Astrocyte (in vitro differentiated cells and primary cell): ENCODE measurements around the gene TMEM130. TPM values are rescaled to one million over a fixed set of nuclear protein-coding genes. Genes with fewer than 3 reads are reported as not detected.

Source experiments
- DNase-seq: peaks from one replicate; pipeline ENCODE4 v3.0.0-alpha.2; 2010; ENCODE audit warnings: low read depth
- FAIRE-seq: peaks from 2 replicates; lab custom pipeline; 2011; peaks lifted over from hg19 to GRCh38; lab: Jason Lieb, UNC
- H2AFZ ChIP-seq: 2 replicates; pipeline ENCODE4 v1.6.0; 2012; ENCODE audit warnings: low read depth, low read length, inconsistent platforms
- H3K27ac ChIP-seq: 2 replicates; pipeline ENCODE4 v1.5.1; 2011; ENCODE audit warnings: low read depth, low read length, inconsistent platforms
- H3K27me3 ChIP-seq: 2 replicates; pipeline ENCODE4 v1.6.0; 2011; ENCODE audit warnings: low read length, inconsistent platforms; ENCODE audit not compliant: insufficient read depth
- H3K36me3 ChIP-seq: 2 replicates; pipeline ENCODE4 v1.5.1; 2011; ENCODE audit warnings: low read length, inconsistent platforms; ENCODE audit not compliant: insufficient read depth
- H3K4me1 ChIP-seq: 2 replicates; pipeline ENCODE4 v1.5.1; 2011; ENCODE audit warnings: low read length, inconsistent platforms; ENCODE audit not compliant: insufficient read depth
- H3K4me2 ChIP-seq: 2 replicates; pipeline ENCODE4 v1.6.0; 2012; ENCODE audit warnings: low read length, inconsistent platforms
- H3K4me3 ChIP-seq: 2 replicates; pipeline ENCODE4 v1.5.1; 2011; ENCODE audit warnings: low read depth, mild to moderate bottlenecking, low read length, inconsistent platforms; ENCODE audit not compliant: insufficient read depth
- H3K79me2 ChIP-seq: 2 replicates; pipeline ENCODE4 v1.6.0; 2012; ENCODE audit warnings: mild to moderate bottlenecking, low read length, inconsistent platforms; ENCODE audit not compliant: insufficient read depth
- H3K9ac ChIP-seq: 2 replicates; pipeline ENCODE4 v1.6.0; 2012; ENCODE audit warnings: mild to moderate bottlenecking, low read length, inconsistent platforms
- H3K9me3 ChIP-seq: 2 replicates; pipeline ENCODE4 v1.5.1; 2012; ENCODE audit warnings: low read depth, mild to moderate bottlenecking, low read length, inconsistent platforms; ENCODE audit not compliant: insufficient read depth
- H4K20me1 ChIP-seq: 2 replicates; pipeline ENCODE4 v1.6.0; 2012; ENCODE audit warnings: low read length, inconsistent platforms; ENCODE audit not compliant: insufficient read depth
- H3K27ac Mint-ChIP-seq: one replicate; pipeline ENCODE4 v1.8.0; 2021; ENCODE audit warnings: mild to moderate bottlenecking, mixed read lengths; ENCODE audit not compliant: unreplicated experiment
- H3K27me3 Mint-ChIP-seq: one replicate; pipeline ENCODE4 v1.8.0; 2021; ENCODE audit warnings: low read depth, mixed read lengths; ENCODE audit not compliant: unreplicated experiment
- H3K36me3 Mint-ChIP-seq: one replicate; pipeline ENCODE4 v1.8.0; 2021; ENCODE audit warnings: low read depth, mixed read lengths; ENCODE audit not compliant: unreplicated experiment
- H3K4me1 Mint-ChIP-seq: one replicate; pipeline ENCODE4 v1.8.0; 2021; ENCODE audit warnings: low read depth, mixed read lengths; ENCODE audit not compliant: unreplicated experiment
- H3K4me3 Mint-ChIP-seq: one replicate; pipeline ENCODE4 v1.8.0; 2021; ENCODE audit warnings: mild to moderate bottlenecking, moderate library complexity, mixed read lengths; ENCODE audit not compliant: unreplicated experiment
- H3K9me3 Mint-ChIP-seq: one replicate; pipeline ENCODE4 v1.8.0; 2021; ENCODE audit warnings: mild to moderate bottlenecking, mixed read lengths; ENCODE audit not compliant: unreplicated experiment
- EZH2 ChIP-seq: IDR thresholded peaks from 2 replicates; pipeline ENCODE4 v1.6.1; 2012; ENCODE audit warnings: mild to moderate bottlenecking, low read length, inconsistent platforms; ENCODE audit not compliant: insufficient read depth
- total RNA-seq: library from RNA; stranded (reverse); gene quantifications from 2 replicates; pipeline ENCODE4 v1.2.1, GENCODE V29; 2021
- TF ChIP-seq, protein P1 (sequence below): IDR thresholded peaks from 2 replicates; pipeline ENCODE4 v1.5.1; 2011; ENCODE audit warnings: low read depth, mild to moderate bottlenecking, inconsistent platforms, low read length, moderate library complexity; ENCODE audit not compliant: insufficient read depth

Gene TMEM130
- total RNA-seq, 1 donor from 2014 or later, result 12.4 TPM

DNA sequence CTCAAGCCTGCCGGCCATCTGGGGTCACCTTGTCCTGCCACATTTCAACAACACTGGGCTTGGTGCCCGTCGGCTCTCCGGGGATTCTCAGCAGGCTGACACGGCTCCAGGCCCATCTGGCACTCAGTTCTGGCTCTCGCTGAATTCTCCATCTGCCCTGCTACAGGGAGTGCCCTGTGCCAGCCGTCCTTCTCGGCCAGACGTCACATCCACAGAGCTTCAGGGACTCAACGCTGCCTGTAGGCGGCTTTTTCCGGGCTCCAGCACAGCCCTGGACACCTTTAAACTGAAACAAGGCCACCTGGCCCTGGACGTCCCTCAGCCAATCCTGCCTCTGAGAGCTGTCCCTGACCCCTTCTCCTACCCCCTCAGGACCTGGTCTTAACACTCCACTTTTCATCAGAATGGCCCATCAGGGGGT, 43.0 kb downstream of the TMEM130 start:
- no peak overlapping the region for H3K27ac ChIP-seq
- DNase-seq, result no peak
- H3K27ac Mint-ChIP-seq, result no peak overlapping the region
- H3K4me2 ChIP-seq, result no peak overlapping the region
- TF ChIP-seq EZH2, result no peak
- TF ChIP-seq, protein P1, sequence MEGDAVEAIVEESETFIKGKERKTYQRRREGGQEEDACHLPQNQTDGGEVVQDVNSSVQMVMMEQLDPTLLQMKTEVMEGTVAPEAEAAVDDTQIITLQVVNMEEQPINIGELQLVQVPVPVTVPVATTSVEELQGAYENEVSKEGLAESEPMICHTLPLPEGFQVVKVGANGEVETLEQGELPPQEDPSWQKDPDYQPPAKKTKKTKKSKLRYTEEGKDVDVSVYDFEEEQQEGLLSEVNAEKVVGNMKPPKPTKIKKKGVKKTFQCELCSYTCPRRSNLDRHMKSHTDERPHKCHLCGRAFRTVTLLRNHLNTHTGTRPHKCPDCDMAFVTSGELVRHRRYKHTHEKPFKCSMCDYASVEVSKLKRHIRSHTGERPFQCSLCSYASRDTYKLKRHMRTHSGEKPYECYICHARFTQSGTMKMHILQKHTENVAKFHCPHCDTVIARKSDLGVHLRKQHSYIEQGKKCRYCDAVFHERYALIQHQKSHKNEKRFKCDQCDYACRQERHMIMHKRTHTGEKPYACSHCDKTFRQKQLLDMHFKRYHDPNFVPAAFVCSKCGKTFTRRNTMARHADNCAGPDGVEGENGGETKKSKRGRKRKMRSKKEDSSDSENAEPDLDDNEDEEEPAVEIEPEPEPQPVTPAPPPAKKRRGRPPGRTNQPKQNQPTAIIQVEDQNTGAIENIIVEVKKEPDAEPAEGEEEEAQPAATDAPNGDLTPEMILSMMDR, result no peak
- H2AFZ ChIP-seq, result no peak overlapping the region
- H3K36me3 Mint-ChIP-seq, result no peaks in the 10 kb centered on the region
- H3K4me3 Mint-ChIP-seq, result no peak overlapping the region
- no peak overlapping the region for H3K4me3 ChIP-seq
- no peak overlapping the region for H3K9ac ChIP-seq
- H3K36me3 ChIP-seq, result no peaks in the 10 kb centered on the region
- no peaks in the 10 kb centered on the region for H3K79me2 ChIP-seq
- FAIRE-seq, result no peak
- no peaks in the 10 kb centered on the region for H3K9me3 Mint-ChIP-seq
- H3K9me3 ChIP-seq, result no peaks in the 10 kb centered on the region
- no peaks in the 10 kb centered on the region for H4K20me1 ChIP-seq
- peaks cover 6% of the 10 kb centered on the region for H3K4me1 ChIP-seq
- peaks cover 13% of the 10 kb centered on the region for H3K27me3 Mint-ChIP-seq
- peaks cover 5% of the 10 kb centered on the region for H3K27me3 ChIP-seq
- peaks cover 4% of the 10 kb centered on the region for H3K4me1 Mint-ChIP-seq

DNA sequence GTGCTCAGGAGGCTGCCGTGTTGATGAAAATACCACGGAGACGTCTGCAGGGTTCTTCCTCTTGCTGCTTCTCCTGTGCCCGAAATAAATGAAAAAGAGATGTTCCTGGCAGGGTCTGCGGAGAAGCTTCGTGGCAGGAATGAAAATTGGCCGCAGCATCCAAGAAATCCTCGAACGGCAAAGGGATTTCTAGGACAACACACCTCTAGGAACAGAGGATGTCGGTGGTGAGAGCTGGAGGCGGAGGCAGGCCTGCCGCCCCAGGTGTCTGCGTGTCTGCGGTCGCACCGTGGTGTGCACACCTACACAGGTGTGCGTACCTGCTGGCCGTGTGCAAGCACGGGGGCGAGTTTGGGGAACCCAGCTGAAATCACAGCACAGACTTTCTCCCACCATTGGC, 43.4 kb downstream of the TMEM130 start:
- FAIRE-seq, result no peak
- no peak overlapping the region for H3K27ac ChIP-seq
- no peaks in the 10 kb centered on the region for H3K9me3 Mint-ChIP-seq
- TF ChIP-seq, protein P1, result no peak
- no peak for TF ChIP-seq EZH2
- H3K9ac ChIP-seq, result no peak overlapping the region
- no peak overlapping the region for H3K4me2 ChIP-seq
- H3K36me3 Mint-ChIP-seq, result no peaks in the 10 kb centered on the region
- H3K4me1 ChIP-seq, result peaks cover 6% of the 10 kb centered on the region
- H3K4me1 Mint-ChIP-seq, result peaks cover 4% of the 10 kb centered on the region
- no peak overlapping the region for H3K4me3 ChIP-seq
- H3K4me3 Mint-ChIP-seq, result no peak overlapping the region
- no peaks in the 10 kb centered on the region for H4K20me1 ChIP-seq
- no peaks in the 10 kb centered on the region for H3K79me2 ChIP-seq
- H3K36me3 ChIP-seq, result no peaks in the 10 kb centered on the region
- H3K27me3 ChIP-seq, result peaks cover 5% of the 10 kb centered on the region
- peaks cover 13% of the 10 kb centered on the region for H3K27me3 Mint-ChIP-seq
- DNase-seq, result no peak
- no peak overlapping the region for H3K27ac Mint-ChIP-seq
- no peak overlapping the region for H2AFZ ChIP-seq
- no peaks in the 10 kb centered on the region for H3K9me3 ChIP-seq

DNA sequence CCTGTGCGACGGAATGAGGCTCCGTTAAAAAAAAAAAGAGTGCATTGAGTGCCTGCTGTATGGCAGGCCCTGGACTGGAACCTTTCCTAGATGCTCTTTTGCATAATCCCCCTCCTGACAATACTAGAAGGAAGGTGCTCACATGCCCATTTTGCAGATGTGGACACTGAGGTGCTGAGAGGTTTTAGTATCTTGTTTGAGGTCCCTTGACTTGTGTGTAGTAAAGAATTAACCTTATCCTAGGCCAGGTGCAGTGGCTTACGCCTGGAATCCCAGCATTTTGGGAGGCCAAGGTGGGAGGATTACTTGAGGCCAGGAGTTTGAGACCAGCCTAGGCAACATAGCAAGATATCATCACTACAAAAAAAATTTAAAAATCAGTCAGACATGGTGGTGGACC, 46.6 kb downstream of the TMEM130 start:
- H3K27ac ChIP-seq, result no peak overlapping the region

More for the DNA sequence above, 46.6 kb downstream of the TMEM130 start:
- no peaks in the 10 kb centered on the region for H3K36me3 ChIP-seq
- FAIRE-seq, result no peak
- peaks cover 9% of the 10 kb centered on the region for H3K4me1 Mint-ChIP-seq
- no peaks in the 10 kb centered on the region for H3K79me2 ChIP-seq
- TF ChIP-seq, protein P1, result no peak
- TF ChIP-seq EZH2, result no peak
- no peaks in the 10 kb centered on the region for H3K36me3 Mint-ChIP-seq
- H4K20me1 ChIP-seq, result no peaks in the 10 kb centered on the region
- no peak overlapping the region for H3K4me2 ChIP-seq
- H2AFZ ChIP-seq, result no peak overlapping the region
- DNase-seq, result no peak
- H3K4me3 Mint-ChIP-seq, result no peak overlapping the region
- H3K27me3 ChIP-seq, result peaks cover 5% of the 10 kb centered on the region
- H3K9me3 ChIP-seq, result no peaks in the 10 kb centered on the region
- no peaks in the 10 kb centered on the region for H3K9me3 Mint-ChIP-seq
- no peak overlapping the region for H3K27ac Mint-ChIP-seq
- H3K27me3 Mint-ChIP-seq, result peaks cover 4% of the 10 kb centered on the region
- peaks cover 6% of the 10 kb centered on the region for H3K4me1 ChIP-seq
- H3K4me3 ChIP-seq, result no peak overlapping the region
- H3K9ac ChIP-seq, result no peak overlapping the region
